Stimulated activated CD8-positive, alpha-beta memory T cell treated with anti-CD3 and anti-CD28 coated beads, Interleukin-12 subunit alpha, Interleukin-12 subunit beta, amount 100 ng/mL, for 24 hours (primary cell): ENCODE data around the gene AK1.
A peak's percentile ranks its signal among the peaks of the same experiment; 100 is the strongest.

Source experiments
- DNase-seq: peaks from one replicate; pipeline ENCODE4 v3.0.0-alpha.2; 2020; ENCODE audit errors: extremely low read depth

Gene AK1, protein sequence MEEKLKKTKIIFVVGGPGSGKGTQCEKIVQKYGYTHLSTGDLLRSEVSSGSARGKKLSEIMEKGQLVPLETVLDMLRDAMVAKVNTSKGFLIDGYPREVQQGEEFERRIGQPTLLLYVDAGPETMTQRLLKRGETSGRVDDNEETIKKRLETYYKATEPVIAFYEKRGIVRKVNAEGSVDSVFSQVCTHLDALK

DNA sequence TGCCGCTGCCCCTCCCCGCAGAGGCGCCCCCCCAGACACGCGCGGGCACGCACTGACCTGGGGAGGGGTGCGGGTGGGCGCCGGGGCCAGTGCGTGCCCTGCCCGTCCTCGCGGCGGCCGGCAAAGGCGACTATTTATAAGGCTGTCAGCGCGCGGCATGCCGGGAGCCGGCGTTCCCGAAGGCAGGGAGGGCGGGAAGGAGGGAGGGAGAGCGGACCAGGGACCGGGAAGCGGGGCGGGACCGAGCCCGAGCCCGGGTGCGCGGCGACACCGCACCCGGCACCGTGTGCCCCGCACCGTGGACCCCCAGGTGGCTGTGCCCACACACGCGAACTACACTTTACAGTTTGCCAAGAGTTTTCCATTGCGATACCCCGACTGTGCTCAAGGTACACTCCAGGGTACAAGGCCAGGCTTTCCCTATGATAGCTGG is at the start of gene AK1:
TSS of gene AK1 (minus strand) at position 110 of the 433 bp plus-strand sequence. CDS start 3,058 bp downstream, outside the sequence.
- DNase-seq, result no peak

DNA sequence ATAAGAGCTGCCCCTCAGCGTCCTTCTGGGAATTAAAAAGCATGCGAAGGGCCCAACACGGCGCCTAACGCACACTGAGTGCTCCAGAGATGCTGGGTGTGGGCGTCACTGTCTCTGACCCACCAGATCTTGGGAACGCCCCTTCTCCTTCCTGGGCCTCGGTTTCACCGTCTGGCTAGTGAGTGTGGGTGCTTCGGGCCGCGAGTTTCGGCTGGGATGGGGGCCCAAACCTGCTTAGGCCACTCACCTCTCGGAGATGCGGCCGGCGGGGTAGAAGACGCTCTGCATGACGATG is 49.4 kb upstream of the AK1 start:
- DNase-seq, result no peak

DNA sequence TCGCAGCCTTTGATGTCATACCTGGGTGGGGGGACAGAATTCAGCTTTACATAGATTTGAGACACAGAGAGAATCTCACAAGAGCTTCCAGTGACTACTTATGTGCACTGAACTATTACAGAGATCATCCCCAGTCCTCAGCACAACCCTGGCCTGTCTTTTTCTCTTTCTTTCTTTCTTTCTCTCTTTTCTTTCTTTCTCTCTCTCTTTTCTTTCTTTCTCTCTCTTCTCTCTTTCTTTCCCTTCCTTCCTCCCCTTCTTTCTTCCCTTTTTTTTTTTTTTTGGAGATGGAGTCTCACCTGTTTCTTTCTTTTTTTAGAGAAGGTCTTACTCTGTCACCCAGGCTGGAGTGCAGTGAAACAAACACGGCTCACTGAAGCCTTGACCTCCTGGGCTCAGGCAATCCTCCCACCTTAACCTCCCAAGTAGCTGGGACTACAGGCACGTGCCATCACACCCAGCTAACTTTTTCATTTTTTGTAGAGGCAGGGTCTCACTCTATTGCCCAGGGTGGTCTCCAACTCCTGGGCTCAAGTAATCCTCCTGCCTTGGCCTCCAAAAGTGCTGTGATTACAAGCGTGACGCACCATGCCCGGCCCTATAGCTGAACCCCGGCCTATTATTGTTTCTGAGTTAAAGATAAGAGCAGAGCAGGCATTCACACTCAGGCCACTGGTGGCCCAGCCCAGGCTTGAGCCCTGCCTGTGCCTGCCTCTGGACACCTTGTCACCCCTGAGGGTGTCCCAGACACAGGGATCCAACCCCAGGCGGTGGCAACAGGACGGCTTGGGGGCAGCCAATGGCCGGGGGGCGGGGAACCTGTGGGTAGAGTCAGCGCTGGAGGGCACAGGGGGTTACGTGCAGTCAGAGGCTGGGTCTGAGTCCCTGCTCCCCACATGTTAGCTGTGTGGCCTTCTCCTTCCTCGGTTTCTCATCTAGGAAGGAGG is 48.8 kb upstream of the AK1 start:
- no peak for DNase-seq

DNA sequence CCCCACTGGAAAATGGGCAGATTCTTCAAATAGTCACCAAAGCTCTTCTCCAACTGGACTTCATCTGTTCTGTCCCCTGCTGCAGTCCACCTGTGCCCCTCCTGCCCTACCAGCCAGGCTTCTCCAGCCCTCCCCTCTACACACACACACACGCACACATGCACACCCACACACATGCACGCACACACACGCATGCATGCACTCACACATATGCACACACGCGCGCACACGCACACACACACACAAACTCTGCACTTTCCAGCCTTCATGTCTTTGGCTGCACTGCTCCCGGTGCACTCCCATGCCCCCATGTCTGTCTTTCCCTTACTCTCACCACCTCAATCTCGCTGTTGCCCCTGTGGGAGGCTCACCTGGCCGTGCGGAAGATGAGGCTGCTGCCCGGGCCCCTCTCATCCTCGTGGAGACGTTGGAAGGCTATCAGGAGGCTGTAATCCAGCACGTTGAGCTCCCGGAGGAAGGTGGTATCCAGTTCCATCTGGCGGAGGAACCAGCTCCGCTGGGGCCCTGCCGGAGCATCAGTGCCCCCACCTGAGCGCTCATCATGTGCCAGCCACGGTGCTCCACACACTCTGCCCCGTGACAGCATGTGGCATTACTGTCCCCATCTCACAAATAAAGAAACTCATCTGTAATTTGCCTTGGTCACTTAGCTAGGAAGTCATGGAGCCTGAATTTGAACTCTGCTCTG is 47.4 kb upstream of the AK1 start:
- DNase-seq, result no peak

DNA sequence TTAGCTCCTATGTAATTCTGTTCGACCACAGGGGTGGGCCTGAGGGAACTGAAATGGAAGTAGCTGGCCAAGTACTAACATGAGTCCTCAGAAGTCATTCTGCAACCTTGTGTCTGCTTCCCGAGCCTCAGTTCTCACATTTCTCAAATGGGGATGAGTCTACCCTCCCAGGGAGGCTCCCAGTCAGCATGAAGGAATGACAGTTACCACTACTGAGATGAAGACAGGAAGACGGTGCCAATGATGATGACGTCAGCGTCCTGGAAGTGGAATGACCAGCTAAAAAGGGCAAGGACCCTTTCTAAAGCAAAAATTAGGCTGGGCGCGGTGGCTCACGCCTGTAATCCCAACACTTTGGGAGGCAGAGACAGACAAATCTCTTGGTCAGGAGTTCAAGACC is 46.3 kb upstream of the AK1 start:
- no peak for DNase-seq

DNA sequence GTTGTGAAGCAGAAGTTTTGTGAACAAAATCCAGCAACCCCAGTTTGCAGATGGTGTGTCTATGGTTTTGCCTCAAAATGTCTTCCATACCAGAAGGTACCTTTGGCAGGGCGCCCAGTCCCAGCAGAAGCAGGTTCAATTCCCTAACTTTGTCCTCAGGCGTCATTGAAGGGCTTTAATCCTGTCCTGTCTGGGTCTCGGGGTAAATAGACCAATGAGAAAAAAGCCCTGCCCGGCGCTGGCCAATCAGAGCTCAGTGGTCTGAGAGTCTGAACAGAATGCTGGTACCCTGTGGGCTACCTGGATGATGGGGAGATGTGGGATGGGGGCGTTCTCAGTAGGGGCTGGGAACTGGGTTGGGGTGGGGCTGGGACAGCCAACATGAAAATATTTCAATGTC is 45.6 kb upstream of the AK1 start:
- DNase-seq, result no peak

DNA sequence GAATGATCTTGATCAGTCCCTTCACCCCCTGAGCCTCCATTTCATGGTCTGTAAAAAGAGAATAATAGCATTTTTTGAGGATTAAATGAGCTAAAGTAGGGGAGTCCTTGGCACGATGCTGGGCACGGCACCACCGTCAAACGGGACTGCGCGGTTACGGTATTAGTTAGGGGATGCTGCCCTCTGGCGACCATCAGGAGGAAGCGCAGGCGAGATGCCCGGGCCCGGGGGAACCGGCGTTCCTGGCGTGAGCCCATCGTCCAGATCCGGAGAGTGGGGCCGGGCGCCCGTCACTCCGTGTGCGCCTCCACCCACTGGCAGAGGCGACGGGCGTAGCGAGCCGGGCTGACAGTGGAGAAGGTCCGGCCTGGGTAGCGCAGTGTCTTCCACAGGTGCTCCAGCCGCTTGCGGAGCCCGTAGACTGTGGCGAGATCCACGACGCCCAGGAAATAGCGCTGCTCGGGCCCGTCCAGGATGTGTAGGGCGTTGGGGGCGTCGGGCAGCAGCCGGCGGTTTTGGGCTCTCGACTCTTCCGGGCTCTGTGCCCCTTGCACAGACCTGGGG is 44.2 kb upstream of the AK1 start:
- no peak for DNase-seq

DNA sequence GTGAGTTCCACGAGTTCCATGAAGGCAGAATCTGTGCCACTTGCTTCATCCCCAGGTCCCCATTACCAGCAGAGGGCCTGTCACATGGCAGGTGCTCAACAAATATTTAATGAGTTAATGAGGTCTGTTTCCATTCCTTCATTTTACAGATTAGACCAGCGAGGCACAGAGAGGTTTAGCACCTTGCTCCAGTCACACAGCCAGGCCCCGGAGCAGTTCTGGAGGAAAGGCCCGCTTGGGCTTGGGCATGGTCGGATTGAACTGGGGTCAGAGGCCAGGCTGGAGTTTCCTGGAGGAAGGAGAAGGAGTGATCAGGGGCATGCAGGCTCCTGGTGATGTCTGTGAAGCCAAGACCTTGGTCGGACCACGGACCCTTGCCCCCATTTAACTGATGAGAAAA is 43.3 kb upstream of the AK1 start:
- DNase-seq, result no peak

DNA sequence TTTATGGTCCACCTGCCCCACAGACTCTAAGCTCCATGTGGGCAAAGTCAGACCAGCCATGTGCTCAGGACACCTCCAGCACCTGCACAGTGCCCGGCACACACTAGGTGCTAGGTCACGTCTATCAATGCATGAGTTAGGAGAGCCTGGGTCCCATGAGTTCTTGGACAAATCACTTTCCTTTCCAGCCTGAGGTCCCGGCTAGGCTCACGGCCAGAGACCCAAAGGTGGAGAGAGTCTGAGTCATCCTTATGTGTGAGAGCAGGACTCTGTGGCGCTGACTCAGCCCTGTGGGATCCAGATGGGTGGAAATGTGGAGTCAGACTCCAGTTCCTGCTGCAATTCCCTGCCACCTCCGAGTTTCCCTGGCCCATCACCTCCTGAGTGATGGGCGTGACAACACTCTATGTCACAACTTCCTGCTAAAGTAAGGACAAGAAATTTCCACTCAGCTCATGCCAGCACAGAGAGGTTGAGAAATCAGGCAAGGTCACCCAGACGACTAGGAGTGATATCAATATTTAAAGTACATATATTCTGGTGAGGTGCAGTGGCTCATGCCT is 41.9 kb upstream of the AK1 start:
- DNase-seq, result no peak

DNA sequence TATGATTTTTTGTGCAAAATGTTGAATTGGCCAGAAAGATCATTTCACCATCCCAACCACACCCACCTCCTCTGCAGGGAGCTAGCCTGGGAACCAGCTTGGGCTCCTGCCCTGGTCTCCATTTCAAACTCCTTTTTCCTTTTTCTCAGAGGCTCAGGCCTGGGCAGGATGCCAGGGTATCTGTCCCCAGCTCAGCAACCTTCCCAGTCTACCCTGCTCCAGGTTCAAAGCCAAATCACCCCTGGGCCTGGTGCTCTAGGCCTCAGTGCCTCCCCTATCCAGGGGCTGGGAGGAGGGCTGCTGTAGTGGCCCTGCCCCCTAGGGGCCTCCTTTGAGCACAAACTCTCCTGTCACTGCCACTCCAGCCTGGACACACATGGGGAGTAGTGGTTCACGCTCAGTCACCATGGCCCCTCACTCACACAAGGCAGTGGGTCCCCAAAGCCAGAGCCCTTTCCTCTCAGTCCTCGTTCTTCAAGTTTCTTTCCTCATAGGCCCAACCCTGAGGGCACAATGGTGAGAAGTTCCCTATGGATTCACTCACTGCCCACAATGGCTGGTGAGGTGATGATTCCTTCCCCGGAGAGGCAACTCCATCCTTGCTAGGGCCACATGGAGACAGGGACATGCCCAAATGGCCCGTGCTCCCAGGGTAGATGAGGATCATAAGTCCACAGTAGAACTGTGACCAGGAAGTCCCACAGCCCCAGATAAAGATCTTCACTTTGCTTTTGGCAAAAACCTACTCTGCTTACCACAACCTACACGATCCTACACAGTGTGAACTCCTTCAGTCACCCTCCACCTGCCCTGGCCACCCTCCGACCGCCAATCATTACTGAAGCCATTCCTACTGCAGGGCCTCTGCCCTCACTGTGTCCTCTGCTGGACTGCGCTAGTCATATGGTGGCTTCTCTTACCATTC is 41.0 kb upstream of the AK1 start:
- no peak for DNase-seq

DNA sequence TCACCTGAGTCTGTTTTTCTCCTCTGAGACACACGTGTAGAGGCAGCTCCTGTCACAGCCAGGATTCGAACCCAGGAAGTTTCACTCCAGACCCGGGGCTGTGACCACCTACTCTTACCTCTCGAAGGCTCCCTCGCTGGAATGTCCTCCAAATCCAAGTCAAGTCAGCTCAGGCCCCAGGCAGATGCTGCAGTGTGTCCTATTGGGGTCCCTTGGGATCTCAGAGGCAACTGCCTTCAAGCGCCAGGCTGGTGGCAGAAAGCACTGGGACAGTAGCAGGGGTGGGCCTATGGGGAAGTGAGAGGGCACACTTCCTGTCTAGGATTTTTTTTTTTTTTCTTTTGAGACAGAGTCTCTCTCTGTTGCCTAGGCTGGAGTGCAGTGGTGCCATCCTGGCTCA is 40.1 kb upstream of the AK1 start:
- no peak for DNase-seq

DNA sequence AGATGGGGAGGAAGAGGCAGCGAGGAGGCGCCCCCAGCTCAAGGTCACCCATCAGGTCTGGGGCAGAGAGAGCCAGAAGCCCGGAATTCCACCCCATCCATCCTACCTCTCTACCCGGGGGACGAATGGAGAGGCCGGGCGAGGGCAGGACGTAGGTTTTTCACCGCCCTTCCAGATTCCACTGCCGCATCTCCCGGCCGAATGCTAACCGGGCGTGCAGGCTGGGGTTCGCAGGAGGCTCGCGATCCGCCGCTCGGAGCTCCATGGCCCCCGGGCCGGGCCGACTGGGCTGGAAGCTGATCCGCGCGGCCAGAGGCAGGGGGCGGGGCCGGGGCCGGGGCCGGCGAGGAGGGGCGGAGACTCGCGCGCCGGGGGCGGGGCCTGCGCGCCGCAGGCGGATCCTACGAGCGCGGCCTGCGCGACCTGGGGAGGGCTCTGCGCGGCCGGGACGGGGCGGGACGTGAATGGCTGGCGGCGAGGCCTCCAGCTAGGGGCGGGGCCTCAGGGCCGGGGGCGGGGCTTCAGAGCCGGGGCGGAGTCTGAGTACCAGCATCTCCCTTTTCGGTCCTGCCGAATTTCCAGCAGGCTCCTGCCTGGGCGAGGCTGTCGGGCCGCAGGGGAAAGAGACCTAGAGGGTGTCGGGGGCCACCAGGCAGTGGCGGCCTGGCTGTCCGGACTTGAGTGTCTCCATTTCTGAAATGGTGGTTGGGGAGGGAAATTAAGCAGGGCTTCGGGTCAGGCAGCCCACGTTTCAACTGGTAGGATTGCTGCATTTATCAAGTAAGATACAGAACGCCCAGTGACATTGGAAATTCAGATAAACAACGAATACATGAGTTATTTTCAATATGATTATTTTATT is 39.5 kb upstream of the AK1 start, which contains the start of gene ST6GALNAC4:
TSS of gene ST6GALNAC4 (minus strand) at position 322 of the 862 bp plus-strand sequence. CDS start 622 bp downstream, outside the sequence.
- DNase-seq, result peak; percentile 87

DNA sequence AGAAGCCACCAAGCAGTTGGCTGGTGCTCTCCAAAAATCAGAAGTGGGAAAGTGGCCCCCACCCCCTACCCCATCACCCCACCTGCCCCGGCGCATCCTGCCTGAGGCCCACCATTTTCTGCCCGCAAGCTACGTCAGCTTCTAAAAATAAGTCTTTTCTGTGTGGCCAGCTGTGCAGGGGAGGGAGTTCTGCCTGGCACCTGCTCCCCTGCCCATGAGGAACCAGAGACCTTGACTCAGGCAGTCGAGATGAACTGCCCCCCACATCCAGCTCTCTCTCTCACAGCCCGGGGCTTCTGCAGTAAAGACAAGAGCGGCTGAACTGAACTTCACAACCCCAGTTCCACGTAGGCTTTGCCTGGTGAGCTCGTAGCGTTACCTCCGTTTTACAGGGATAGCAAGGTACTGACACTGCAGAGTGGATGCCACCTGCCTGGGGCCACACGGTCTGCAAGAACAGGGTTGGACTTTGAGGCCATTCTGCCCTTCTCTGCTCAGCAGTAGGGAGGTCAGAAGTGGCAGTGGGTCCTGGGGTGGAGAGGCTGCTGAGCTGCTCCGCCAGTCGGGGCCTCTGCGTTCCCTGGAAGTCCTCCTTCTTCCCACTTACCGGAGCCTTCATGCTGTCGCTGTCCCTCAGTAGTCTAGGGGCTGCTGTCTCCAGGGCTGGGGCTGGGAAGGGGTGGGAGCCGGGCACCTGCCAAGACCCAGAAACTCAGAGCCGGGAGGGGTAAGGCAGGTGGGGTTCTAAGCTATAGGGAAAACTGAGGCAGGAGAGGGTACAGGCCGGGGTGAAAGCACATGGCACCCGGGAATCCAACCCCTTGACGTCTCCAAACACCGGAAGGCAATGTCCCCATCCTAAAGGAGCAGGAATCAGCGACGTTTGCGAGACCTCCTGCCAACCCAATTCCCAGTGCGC is 38.6 kb upstream of the AK1 start:
- DNase-seq, result no peak

DNA sequence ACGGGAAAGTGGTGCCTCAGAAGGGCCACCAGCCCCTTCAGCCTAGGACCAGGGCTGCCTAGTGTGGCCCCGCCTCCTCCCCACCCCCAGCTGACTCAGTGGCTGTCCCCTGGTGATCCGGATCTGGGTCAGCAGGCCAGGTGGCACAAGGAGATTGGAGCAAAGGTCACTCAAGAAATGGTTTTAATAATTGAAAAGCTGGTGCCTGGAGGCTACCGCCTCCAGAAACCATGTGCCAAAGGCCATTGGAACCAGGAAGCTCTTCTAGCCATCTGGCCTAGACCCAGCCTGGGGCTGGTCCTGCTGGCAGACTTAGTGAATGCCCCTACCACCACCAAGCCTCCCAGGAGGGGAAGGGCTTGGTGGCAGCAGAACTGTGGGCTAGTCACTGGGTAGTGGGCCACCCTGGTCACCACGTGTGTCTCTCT is 37.9 kb upstream of the AK1 start:
- no peak for DNase-seq

DNA sequence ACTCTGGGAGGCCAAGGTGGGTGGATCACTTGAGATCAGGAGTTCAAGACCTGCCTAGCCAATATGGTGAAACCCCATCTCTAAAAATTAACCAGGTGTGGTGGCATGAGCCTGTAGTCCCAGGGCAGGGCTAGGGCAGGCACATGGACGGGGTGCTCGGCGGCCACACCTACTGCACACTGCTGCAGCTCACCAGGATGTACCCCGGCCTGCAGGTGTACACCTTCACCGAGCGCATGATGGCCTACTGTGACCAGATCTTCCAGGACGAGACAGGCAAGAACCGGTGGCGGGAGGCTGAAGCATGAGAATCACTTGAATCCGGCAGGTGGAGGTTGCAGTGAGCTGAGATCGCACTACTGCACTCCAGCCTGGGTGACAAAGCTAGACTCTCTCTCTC is 36.2 kb upstream of the AK1 start:
- DNase-seq, result no peak

DNA sequence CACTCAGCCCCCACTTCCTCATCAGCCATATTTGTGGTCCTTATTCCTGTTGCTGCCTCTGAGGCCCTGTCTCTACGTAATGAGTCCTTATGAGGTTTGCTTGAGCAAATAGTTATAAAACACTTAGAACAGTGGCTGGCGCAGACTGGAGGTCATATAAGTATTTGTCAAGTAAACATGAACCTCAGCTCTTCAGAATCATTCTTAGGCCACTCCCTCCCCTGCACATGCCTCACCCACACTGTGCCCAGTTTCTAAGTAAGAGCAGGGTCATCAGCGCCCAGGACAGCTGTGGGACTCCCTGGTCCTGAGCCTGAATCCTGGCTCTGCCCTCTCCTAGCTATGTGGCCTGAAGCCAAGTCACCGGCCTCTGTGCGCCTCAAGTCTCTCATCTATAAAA is 35.4 kb upstream of the AK1 start:
- no peak for DNase-seq

DNA sequence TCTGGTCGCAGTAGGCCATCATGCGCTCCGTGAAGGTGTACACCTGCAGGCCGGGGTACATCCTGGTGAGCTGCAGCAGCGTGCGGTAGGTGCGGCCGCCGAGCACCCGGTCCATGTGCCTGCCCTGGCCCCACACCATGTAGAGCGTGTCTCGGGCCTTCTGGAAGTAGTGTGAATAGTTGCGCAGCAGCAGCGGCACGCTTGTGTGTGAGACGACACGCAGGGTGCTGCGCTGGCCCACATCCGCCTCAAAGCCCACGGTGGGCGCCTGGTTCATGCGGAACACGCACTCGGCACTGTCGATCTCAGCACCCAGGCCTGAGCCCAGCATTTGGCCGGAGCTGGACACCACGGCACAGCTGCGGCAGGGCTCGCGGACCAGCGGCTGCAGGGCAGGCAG is 34.8 kb upstream of the AK1 start:
- DNase-seq, result no peak

DNA sequence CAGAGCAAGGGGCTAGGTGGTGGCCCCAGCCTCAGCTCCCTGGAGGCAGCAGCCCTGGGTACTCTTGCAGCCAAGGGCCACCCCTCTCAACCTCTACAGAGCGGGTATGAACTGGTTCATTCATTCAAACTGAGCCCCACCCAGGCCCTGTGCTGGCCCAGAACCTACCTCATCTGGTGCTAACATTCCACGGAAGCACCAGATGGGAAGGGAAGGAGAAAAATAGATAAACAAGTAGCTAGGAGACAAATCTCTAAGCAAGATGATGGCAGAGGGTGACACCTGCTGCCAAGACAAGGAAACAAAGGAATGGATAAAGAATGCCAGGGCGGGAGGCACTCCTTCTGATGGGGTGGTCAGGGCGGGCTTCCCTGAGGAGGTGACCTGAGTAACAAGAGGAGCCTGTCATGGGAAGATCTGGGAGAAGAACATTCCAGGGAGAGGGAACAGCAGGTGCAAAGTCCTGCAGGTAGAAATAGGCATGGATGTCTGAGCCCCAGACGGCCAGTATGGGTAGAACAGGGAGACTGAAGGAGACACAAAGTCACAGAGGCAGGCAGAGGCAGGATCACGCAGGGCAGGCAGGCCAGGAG is 33.2 kb upstream of the AK1 start:
- DNase-seq, result no peak
